ENCODE results near the gene TM9SF2.

DNA sequence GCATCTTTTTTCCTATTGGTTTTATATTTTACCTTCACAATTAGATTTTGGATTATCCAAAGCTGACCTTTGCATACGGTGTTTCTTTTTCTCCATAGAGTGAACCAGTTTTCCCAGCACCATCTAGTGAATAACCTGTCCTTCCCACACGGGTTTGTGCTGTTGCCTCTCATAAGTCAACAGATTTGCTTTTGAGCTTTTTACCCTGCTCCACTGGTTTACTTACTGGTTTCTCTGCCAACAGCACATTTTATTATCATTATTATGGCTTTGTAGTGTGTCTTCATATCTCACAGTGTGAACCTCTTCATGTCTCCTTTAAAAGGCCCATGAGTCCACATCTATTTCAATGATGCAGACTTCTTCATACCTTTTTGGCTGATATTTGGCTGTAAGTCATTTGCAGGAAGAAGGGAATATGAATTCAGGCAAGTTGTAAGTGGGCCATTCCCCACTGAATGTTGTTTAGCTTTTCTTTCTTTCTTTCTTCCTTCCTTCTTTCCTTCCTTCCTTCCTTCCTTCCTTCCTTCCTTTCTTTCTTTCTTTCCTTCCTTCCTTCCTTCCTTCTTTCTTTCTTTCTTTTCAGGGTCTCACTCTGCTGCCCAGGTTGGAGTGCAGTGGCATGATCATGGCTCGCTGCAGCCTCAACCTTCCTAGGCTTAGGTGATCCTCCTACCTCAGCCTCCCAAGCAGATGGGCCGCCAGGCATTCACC lies 86.8 kb downstream of the TM9SF2 start:
- TF ChIP-seq, protein P1, sequence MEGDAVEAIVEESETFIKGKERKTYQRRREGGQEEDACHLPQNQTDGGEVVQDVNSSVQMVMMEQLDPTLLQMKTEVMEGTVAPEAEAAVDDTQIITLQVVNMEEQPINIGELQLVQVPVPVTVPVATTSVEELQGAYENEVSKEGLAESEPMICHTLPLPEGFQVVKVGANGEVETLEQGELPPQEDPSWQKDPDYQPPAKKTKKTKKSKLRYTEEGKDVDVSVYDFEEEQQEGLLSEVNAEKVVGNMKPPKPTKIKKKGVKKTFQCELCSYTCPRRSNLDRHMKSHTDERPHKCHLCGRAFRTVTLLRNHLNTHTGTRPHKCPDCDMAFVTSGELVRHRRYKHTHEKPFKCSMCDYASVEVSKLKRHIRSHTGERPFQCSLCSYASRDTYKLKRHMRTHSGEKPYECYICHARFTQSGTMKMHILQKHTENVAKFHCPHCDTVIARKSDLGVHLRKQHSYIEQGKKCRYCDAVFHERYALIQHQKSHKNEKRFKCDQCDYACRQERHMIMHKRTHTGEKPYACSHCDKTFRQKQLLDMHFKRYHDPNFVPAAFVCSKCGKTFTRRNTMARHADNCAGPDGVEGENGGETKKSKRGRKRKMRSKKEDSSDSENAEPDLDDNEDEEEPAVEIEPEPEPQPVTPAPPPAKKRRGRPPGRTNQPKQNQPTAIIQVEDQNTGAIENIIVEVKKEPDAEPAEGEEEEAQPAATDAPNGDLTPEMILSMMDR (conservative IDR thresholded peaks at IDR 0.05) = no peak
- TF ChIP-seq ZFX (IDR thresholded peaks at IDR 0.05) = no peak

All from C4-2B (cell line).